Measurements from ENCODE around the gene AKT2. TPM values are rescaled to one million over a fixed set of nuclear protein-coding genes. Genes with fewer than 3 reads are reported as not detected.

Gene AKT2
- total RNA-seq, 1 experiment from 2014 or later, result 2,376 TPM

- Histone ChIP-seq H3K36me3 (ENCODE audit: control insufficient read depth, insufficient read depth, low read length) (no peaks in the 10 kb centered on the region), H3K9me3 (ENCODE audit: control insufficient read depth, insufficient read depth, low read depth, low read length) (no peaks in the 10 kb centered on the region), H3K4me1 (ENCODE audit: control insufficient read depth, insufficient read depth, low read length) (no peaks in the 10 kb centered on the region), H3K27me3 (ENCODE audit: control insufficient read depth, insufficient read depth, low read length) (peaks cover 12% of the 10 kb centered on the region; the same call in 1 of the 2 replicates), H3K27ac (ENCODE audit: low read length) (no peak overlapping the region), H3K4me3 (ENCODE audit: low read depth in 2 of 2, low read length in 2 of 2) (no peak overlapping the region)
- intact Hi-C loops (cut with micrococcal nuclease; ENCODE audit: unreplicated experiment) (no loop called here), in situ Hi-C loops (cut with HindIII; ENCODE audit: low pct_unique_long_range_greater_than_20kb, low sequenced_read_pairs) (no loop called here)
- no peak for TF ChIP-seq TCF7L2 (IDR thresholded peaks at IDR 0.05; ENCODE audit: low read depth, low read length)
- no peak for TF ChIP-seq SIN3A (IDR thresholded peaks at IDR 0.05; ENCODE audit: borderline replicate concordance, insufficient read depth, low read depth, low read length)
- no peak for TF ChIP-seq CTCF (IDR thresholded peaks at IDR 0.05)
- TF ChIP-seq REST (IDR thresholded peaks at IDR 0.05; ENCODE audit: insufficient read depth in 1 of 2, low read depth in 2 of 2, low read length in 1 of 2), result no peak
- TF ChIP-seq POLR2AphosphoS5 (IDR thresholded peaks at IDR 0.05; ENCODE audit: low read depth, low read length), result no peak
- BruUV-seq (replicated peaks), result no TSS peak
- ATAC-seq, result no peak
- CTCF ChIA-PET, result interaction anchor here (0.6 to 5.3 kb wide), 6 partner anchors 8 to 1809 kb away, joined by 3 to 128 read pairs (median 3); no protein-coding TSS in a partner anchor
- POLR2A ChIA-PET, result interaction anchor here (0.5 to 0.6 kb wide), 2 partner anchors 10 to 69 kb away, joined by 3 read pairs; no protein-coding TSS in a partner anchor
- no peak for DNase-seq (ENCODE audit: low read depth, low spot score)
These were observed 27.4 kb upstream of the AKT2 start for GRCh38 chr19:40312533-40312932.

- H3K36me3 ChIP-seq (ENCODE audit: control insufficient read depth, insufficient read depth, low read length), result no peaks in the 10 kb centered on the region
- H3K4me3 ChIP-seq (ENCODE audit: low read depth in 2 of 2, low read length in 2 of 2), result no peak overlapping the region
- POLR2A ChIA-PET, result interaction anchor here (0.5 to 1.9 kb wide), 11 partner anchors 10 to 419 kb away, joined by 3 to 17 read pairs (median 4); no protein-coding TSS in a partner anchor
- in situ Hi-C loops (cut with HindIII; ENCODE audit: low pct_unique_long_range_greater_than_20kb, low sequenced_read_pairs), result loop anchor here (10.0 kb wide), 1 partner anchor 1785 kb away; no protein-coding TSS in a partner anchor
- intact Hi-C loops (cut with micrococcal nuclease; ENCODE audit: unreplicated experiment), result loop anchor here (5.0 kb wide), 1 partner anchor 133 kb away; the partner anchor contains the start of gene SERTAD3
- H3K4me1 ChIP-seq (ENCODE audit: control insufficient read depth, insufficient read depth, low read length), result no peaks in the 10 kb centered on the region
- H3K27me3 ChIP-seq (ENCODE audit: control insufficient read depth, insufficient read depth, low read length), result peaks cover 8% of the 10 kb centered on the region
- CTCF ChIA-PET, result interaction anchor here (0.6 to 8.5 kb wide), 17 partner anchors 11 to 402 kb away, joined by 3 to 498 read pairs (median 5); no protein-coding TSS in a partner anchor
- no peak for ATAC-seq
- BruUV-seq (replicated peaks), result no TSS peak
- TF ChIP-seq CTCF (IDR thresholded peaks at IDR 0.05) (no peak), TCF7L2 (IDR thresholded peaks at IDR 0.05; ENCODE audit: low read depth, low read length) (no peak), POLR2AphosphoS5 (IDR thresholded peaks at IDR 0.05; ENCODE audit: low read depth, low read length) (no peak), SIN3A (IDR thresholded peaks at IDR 0.05; ENCODE audit: borderline replicate concordance, insufficient read depth, low read depth, low read length) (no peak), REST (IDR thresholded peaks at IDR 0.05; ENCODE audit: insufficient read depth in 1 of 2, low read depth in 2 of 2, low read length in 1 of 2) (no peak)
- H3K9me3 ChIP-seq (ENCODE audit: control insufficient read depth, insufficient read depth, low read depth, low read length), result no peaks in the 10 kb centered on the region
- no peak overlapping the region for H3K27ac ChIP-seq (ENCODE audit: low read length)
- DNase-seq (ENCODE audit: low read depth, low spot score), result no peak
These were observed 24.5 kb upstream of the AKT2 start for GRCh38 chr19:40309666-40310065.

Measured in Panc1 (cell line).